NCI-H1930 (cell line): ENCODE data around the gene MYO7B.

Experiments
- DNase-seq, 2 experiments: peaks; one replicate each; lab custom pipeline; 2025; lab: John Stamatoyannopoulos, UW

The MYO7B gene

GRCh38 chr2:127650041-127650784 is 114.7 kb downstream of the MYO7B start:
- DNase-seq: no peak

GRCh38 chr2:127650785-127651380 is 115.4 kb downstream of the MYO7B start:
- no peak for DNase-seq

GRCh38 chr2:127651381-127651809 is 115.9 kb downstream of the MYO7B start:
- no peak for DNase-seq

DNA sequence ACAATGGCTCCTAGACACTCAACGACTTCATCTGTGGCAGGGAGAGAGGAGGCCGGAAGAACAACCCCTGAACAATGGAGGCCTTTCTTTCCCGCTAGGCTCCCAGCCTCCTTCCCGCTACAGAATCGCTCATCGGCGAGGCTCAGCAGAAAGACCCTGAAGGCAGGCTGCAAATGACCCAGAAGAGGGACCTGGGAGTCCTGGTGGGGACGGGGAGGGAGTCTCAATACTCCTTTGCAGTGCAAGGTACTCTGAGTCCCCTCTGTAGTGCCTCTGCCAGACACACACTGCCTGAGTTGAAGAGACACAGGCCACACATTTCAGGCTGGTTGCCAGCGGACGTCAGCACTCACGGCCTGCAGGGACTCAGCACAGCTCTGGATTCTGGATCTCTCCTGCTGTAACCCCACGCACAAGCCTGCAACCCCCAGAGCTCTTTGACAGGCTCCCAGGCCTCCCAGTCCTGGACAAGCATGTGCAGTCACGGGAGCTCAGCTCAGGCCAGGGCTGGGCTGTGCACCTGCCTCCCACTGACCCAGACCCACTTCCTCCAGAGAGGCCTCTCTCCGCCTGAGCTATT is 116.6 kb downstream of the MYO7B start:
- DNase-seq: no peak

DNA sequence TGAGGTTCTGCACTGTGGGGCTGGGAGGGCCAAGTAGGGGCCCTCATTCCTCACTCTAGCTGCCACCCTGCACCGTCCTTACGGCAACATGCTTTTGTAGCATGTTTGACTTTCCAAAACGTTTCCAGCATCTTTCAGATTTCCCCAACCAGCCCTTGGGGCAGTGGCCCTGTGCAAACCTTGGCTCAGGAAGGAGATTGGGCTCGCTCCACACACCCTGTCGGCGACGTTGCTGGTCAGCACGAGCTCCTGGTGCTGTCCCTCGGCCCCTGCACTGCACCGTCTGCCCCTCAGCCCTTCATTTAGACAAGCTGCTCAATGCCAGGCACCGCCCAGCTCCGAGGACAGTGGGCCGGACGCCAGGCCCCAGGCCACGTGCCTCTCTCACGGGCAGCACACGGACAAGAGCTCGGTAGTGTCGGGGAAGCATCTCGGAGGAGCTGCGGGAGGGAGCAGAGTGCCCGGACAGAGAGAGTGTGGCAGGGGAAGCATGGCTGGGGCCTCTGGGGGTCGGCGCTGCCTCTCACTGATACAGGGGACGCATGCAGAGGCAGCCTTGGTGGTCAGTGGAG is 117.4 kb downstream of the MYO7B start:
- DNase-seq: no peak

DNA sequence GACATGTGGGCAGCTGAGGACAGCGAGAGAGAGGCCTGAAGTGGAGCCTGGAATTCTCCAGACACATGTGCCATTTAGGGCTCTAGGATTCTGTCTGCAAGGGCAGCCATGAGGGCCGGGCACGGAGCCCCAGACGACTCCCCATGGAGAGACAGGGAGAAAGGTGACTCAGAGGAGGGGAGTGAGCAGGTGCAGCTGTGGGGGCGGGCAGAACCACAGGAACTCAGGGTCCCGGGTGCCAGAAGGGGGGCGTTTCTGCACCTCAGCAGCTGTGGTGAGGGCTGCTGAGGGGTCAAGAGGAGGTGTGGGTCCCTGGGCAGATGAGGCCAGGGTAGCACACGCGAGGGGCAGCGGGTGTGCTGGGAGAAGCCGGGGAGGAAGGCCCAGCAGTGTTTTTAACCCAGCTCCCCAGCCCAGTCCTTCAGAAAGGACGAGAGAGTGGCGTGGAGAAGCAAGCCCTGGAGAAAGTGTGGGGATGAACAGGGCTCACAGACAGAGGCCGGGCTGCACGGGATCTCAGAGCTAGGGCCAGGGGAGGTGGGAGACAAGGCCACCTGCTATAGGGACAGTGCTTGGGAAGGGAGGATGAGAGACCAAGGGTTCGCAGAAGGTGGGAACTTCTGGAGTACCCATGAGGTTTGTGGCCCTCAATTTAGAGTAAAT is 118.1 kb downstream of the MYO7B start:
- no peak for DNase-seq

DNA sequence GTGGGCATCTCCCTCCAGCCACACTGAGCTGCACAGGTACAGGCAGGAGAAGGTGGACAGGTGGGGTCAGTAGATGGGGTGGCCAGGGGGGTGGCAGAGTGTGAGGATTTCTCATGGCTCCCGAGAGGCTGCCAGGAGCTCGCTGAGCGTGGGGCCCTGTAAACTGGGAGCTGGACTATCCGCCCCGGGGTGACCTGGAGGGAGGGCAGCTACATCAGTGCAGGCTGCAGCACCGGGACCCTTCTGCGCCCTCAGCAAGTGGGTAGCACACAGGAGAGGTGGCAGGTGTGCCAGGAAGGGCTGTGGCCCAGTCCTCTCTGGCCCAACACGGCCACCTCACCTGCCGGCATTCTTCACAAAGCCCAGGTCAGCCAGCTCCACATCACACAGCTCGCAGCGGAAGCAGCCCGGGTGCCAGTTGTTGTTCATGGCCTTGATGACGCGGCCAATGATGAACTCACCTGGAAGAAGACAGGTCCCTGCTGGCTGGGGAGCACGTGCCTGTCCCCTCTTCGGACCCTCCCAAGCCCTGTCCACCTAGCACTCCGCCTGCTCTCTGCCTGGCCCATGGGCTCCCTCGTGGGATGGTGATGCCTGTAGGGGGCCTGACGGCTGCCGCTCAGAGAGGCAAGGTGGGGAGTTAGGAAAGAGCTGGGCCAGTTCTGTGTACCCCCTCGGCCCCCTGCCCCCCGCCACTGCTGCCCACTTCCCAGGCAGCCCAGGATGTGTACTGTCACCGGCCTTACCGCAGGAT is 118.8 kb downstream of the MYO7B start:
- DNase-seq: no peak

DNA sequence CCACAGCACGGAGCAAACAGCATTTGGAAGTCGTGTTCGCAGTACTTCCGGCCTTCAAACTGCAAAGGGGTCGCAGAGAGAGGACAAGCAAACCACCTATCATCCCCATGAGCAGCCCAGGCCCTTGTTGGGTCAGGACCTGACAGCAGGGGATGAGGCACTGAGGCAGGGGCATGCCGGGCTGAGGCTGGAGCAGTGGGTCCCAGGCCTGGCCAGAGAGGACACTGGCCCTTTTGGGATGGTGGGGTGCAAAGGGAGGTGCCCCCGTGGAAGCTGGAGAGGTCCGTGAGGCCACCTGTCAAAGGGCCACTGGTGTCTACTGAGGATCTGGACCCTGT is 119.3 kb downstream of the MYO7B start:
- no peak for DNase-seq

DNA sequence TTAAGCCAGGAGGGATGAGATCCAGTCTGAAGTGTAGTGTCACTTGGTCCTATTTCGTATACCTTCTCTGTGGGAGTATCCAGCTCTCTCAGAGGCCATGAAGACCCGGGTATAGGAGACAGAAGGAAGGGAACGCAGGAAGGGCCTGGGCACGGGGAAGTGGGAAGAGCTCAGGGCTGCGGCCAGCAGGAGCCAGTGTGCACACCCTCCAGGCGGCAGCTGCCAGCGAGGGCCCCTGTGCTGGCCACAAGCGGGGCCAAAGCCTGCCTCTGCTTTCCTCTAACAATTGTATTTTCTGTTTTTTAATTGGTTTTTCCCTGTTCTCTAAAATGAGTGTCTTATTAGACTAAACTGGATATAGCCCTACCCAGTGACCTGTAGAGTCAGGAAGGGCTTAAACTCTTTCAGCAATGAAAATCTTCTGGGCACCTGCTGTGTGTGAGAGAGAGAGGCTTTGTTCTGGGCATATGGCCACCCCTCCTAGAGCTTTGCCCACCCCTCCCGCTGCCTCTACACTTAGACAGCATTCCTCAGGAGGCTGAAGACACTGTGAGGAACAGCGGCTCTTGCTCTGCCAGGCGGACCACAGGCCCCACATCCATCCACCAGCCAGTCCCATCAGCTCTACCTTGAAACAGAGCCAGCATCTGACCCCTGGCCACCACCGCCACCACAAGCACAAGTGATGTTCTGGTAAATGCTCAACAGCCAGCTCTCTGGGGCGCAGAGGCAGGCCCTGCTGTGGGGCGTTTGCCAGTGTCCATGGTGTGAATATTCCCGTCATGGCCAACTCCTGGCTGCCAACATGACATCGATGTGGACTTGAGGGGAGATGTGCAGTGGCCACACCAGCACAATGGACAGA is 120.0 kb downstream of the MYO7B start:
- no peak for DNase-seq

GRCh38 chr2:127656569-127657231 is 121.2 kb downstream of the MYO7B start:
- DNase-seq: no peak

- DNase-seq: no peak
These were observed 121.7 kb downstream of the MYO7B start for GRCh38 chr2:127657232-127657595.

- no peak for DNase-seq
These were observed 122.7 kb downstream of the MYO7B start for GRCh38 chr2:127658146-127658545.

GRCh38 chr2:127658641-127659407 is 123.3 kb downstream of the MYO7B start:
- DNase-seq: no peak

GRCh38 chr2:127659408-127660290 is 124.2 kb downstream of the MYO7B start:
- no peak for DNase-seq

DNA sequence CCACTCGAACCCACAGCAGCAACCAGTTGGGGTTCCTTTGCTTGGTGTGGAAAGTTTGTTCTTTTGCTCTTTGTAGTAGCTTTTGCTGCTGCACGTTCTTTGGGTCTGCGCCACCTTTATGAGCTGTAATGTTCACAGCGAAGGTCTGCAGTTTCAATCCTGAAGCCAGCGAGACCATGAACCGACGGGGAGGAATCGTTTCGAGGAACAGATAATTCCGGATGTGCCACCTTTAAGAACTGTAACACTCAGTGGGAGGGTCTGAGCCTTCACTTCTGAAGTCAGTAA is 124.8 kb downstream of the MYO7B start:
- no peak for DNase-seq

GRCh38 chr2:127661072-127661649 is 125.7 kb downstream of the MYO7B start:
- DNase-seq: no peak

GRCh38 chr2:127661949-127662510 is 126.5 kb downstream of the MYO7B start:
- no peak for DNase-seq

- DNase-seq: no peak
These were observed 127.6 kb downstream of the MYO7B start for GRCh38 chr2:127662937-127663565.
